Activated T-helper 2 cell treated with anti-CD3 and anti-CD28 coated beads, Interferon-gamma antibody, Interleukin-2, Interleukin-4, amounts not matched to agents 10 μg/mL and 5 μg/mL and 100 μg/mL, durations not matched to agents 14 hours and 24 hours and 36 hours (primary cell): ENCODE measurements around the gene SLC9C2. TPM values are rescaled to one million over a fixed set of nuclear protein-coding genes. Genes with fewer than 3 reads are reported as not detected.
"Not testable (repeated sequence)": the region's sequence is repeated elsewhere in the genome, so short reads cannot be mapped to it uniquely, and the experiment has no call there.

Experiments
- DNase-seq: peaks from one replicate; pipeline ENCODE4 v3.0.0; 2021; ENCODE audit warnings: low spot score
- H3K27ac Mint-ChIP-seq: one replicate; pipeline ENCODE4 v1.8.0; 2021; ENCODE audit warnings: mixed read lengths
- H3K27me3 Mint-ChIP-seq: one replicate; pipeline ENCODE4 v1.8.0; 2021; ENCODE audit warnings: low read depth, mixed read lengths
- H3K36me3 Mint-ChIP-seq: one replicate; pipeline ENCODE4 v1.8.0; 2021; ENCODE audit warnings: low read depth, mixed read lengths
- H3K4me1 Mint-ChIP-seq: one replicate; pipeline ENCODE4 v1.8.0; 2021; ENCODE audit warnings: low read depth, mixed read lengths
- H3K4me3 Mint-ChIP-seq: one replicate; pipeline ENCODE4 v1.8.0; 2021; ENCODE audit warnings: low read depth, mild to moderate bottlenecking, moderate library complexity, mixed read lengths
- H3K9me3 Mint-ChIP-seq: one replicate; pipeline ENCODE4 v1.8.0; 2021; ENCODE audit warnings: mixed read lengths
- intact Hi-C: fragments of 100-400 bp; cut with micrococcal nuclease; formaldehyde crosslinking; loops from one replicate; pipeline ENCODE4 v1.15.1; 2023
- total RNA-seq: library from RNA; stranded (reverse); gene quantifications from 2 replicates; pipeline ENCODE4 v1.2.3, GENCODE V29; 2022

Gene SLC9C2
- total RNA-seq, 1 donor from 2014 or later = not detected

DNA sequence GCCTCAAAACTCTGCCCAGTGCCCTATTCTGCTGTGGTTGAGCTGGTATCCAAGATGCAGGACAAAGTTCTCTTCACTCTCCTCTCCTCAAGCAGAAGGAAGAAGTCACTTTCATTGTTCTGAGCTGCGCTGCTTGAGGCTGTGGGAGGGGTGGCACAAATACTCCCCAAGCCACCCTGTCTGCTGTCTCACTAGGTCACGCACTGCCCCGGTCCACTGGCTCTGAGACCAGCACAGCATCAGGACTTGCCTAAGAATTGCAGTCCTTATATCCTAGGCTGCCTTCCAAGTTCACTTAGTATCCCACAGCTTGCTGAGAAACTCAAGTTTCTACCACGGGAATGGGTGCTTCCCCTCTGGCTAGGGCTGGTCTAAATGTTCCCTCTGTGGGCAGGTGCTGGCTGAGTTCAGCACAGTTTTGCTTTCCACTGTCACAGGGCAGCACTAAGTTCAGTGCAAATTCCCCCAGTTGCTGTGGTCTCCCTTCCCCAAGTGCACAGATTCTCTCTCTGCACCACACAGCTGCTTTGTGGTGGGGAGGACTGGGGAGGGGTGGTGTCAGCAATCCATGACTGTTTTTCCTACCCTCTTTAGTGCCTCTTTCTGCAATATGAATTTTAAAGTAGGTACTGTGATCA lies 32.4 kb downstream of the SLC9C2 start:
- no peak for DNase-seq
- intact Hi-C loops = no loop called here
- Mint-ChIP-seq H3K27ac (no peak overlapping the region), H3K9me3 (peaks cover 20% of the 10 kb centered on the region), H3K36me3 (no peaks in the 10 kb centered on the region), H3K4me1 (no peaks in the 10 kb centered on the region), H3K4me3 (no peak overlapping the region), H3K27me3 (peaks cover 13% of the 10 kb centered on the region)

DNA sequence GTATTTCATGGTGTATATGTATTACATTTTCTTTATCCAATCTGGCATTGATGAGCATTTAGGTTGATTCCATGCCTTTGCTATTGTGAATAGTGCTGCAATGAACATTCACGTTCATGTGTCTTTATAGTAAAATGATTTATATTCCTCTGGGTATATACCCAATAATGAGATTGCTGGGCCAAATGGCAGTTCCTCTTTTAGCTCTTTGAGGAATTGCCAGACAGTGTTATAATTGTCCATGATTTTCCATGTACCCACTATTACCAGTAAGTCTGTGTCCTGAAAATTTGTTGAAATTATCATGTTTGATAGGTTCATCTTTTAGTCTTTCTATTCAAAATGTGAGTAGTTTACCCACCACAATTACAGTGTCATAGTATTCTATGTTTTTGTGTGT lies 34.4 kb downstream of the SLC9C2 start:
- Mint-ChIP-seq H3K4me1 (no peaks in the 10 kb centered on the region), H3K9me3 (peaks cover 20% of the 10 kb centered on the region), H3K36me3 (no peaks in the 10 kb centered on the region), H3K4me3 (no peak overlapping the region), H3K27me3 (peaks cover 13% of the 10 kb centered on the region), H3K27ac (no peak overlapping the region)
- intact Hi-C loops = no loop called here
- no peak for DNase-seq

DNA sequence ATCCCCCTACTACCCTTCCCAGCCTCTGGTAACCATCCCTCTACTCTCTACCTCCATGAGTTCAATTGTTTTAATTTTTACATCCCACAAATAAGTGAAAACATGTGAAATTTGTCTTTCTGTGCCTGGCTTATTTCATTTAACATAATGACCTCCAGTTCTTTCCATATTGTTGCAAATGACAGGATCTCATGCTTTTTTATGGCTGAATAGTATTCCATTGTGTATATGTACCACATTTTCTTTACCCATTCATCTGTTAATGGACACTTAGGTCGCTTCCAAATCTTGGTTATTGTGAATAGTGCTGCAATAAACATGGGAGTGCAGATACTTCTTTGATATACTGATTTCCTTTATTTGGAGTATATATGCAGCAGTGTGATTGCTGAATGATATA lies 39.0 kb downstream of the SLC9C2 start:
- intact Hi-C loops, H3K27ac Mint-ChIP-seq, H3K4me1 Mint-ChIP-seq, H3K36me3 Mint-ChIP-seq, H3K4me3 Mint-ChIP-seq, DNase-seq: not testable (repeated sequence)
- peaks cover 20% of the 10 kb centered on the region for H3K9me3 Mint-ChIP-seq
- H3K27me3 Mint-ChIP-seq = peaks cover 13% of the 10 kb centered on the region

DNA sequence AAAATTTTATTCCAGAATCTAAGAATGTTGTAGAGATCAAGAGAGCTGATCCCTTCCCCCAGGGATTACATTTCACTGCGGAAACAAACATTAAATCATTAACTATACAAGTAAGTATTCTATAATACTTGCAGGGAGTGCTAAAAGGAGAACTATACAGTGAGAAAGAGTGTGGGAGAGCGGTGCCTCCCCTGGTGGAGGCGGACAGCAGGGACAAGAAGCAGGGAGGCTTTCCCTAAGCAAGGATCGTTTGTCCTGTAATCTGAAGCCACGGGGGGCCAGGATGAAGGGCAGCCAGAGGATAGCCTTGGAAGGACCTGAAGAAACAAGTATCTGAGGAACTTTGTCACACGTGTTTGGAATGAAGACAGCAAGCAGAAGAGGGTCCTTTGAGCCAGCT lies 40.1 kb downstream of the SLC9C2 start:
- H3K4me3 Mint-ChIP-seq = no peak overlapping the region
- H3K9me3 Mint-ChIP-seq = peaks cover 13% of the 10 kb centered on the region

DNA sequence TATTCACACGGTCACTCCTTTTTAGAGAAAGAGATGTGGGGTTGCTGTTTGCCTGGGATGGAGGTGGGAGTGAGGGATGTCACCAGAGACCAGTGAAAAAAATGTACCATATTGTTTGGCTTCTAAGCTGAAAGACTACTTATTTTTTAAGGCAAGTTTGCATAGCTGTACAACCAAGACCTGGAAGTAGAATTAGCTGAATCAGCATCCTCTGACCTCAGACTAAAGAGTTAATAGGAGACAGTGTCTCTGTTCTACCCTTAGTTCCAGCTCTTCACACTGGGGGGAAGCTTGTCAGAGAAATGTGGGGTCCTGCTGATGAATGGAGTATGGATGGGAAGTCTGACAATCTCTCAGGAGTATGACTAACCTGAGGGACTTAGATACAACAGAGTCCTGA lies 41.6 kb downstream of the SLC9C2 start:
- intact Hi-C loops = no loop called here
- H3K27ac Mint-ChIP-seq = no peak overlapping the region
- no peaks in the 10 kb centered on the region for H3K36me3 Mint-ChIP-seq
- H3K4me1 Mint-ChIP-seq = peaks cover 2% of the 10 kb centered on the region
- H3K27me3 Mint-ChIP-seq = peaks cover 5% of the 10 kb centered on the region
- H3K9me3 Mint-ChIP-seq = no peaks in the 10 kb centered on the region
- H3K4me3 Mint-ChIP-seq = no peak overlapping the region
- no peak for DNase-seq

More for the DNA sequence above, 40.1 kb downstream of the SLC9C2 start:
- no peak for DNase-seq
- H3K36me3 Mint-ChIP-seq = no peaks in the 10 kb centered on the region
- intact Hi-C loops = no loop called here
- peaks cover 2% of the 10 kb centered on the region for H3K4me1 Mint-ChIP-seq
- peaks cover 13% of the 10 kb centered on the region for H3K27me3 Mint-ChIP-seq
- H3K27ac Mint-ChIP-seq = no peak overlapping the region

DNA sequence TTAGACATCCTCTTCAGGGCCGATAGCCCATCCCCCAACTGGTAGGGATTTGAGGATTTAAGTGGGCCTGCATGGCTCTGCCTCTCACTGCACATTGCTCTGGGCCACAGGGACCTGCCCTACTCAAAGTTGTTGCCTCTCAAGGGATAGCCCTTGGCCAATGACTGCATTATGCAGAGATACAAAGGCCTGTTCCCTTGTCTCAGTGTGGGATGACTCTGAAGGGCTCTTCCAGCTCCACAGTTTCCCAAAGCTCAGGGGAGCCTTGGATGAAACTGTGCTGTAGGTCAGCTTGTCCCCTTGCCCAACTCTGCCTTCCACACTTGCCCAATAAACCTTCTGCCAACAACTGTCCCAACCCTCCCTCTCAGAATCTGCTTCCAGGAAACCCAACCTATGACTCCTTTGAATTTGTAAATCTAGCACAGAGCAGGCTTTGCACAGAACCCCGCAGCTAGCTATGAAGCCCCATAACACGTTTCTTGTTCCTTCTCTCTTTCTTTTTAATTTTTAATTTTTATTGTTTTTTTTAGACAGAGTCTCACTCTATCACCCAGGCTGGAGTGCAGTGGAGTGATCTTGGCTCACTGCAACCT lies 42.5 kb downstream of the SLC9C2 start:
- Mint-ChIP-seq H3K36me3 (no peaks in the 10 kb centered on the region), H3K4me1 (peaks cover 2% of the 10 kb centered on the region), H3K4me3 (no peak overlapping the region), H3K9me3 (no peaks in the 10 kb centered on the region), H3K27ac (no peak overlapping the region), H3K27me3 (no peaks in the 10 kb centered on the region)
- intact Hi-C loops = no loop called here
- DNase-seq = no peak

DNA sequence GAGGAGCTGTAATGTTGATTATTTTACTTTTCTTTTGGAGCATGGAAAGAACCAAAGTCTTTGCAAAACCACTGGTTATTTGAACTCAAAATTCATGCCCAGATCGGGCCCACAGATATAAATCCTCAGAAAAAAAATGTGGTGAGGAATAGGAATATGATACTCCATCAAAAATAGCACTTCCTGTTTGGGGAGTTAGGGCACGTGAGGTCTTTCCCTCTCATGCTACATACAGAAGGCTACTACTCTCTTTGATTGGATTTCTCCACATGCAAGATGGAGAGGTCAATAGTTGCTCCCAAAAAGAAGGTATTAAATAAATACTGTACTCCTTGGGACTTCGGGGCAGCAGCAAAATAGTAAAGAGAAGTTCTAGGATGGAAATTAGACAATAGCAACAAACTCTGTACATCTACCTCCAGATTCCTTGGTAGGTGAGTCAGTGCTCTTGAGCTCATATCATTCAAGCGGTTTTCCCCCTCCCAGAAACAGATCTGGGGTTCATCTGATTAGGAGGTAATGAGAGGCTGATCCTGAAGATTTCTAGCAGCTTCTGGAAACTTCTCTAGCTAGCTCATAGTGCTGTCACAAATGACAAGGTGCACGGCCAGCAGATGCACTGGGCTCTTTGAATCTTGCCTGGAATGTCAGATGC lies 47.1 kb downstream of the SLC9C2 start:
- no peaks in the 10 kb centered on the region for H3K36me3 Mint-ChIP-seq
- intact Hi-C loops = no loop called here
- peaks cover 2% of the 10 kb centered on the region for H3K9me3 Mint-ChIP-seq
- DNase-seq = no peak
- no peaks in the 10 kb centered on the region for H3K27me3 Mint-ChIP-seq
- H3K4me1 Mint-ChIP-seq = peaks cover 17% of the 10 kb centered on the region
- no peak overlapping the region for H3K27ac Mint-ChIP-seq
- no peak overlapping the region for H3K4me3 Mint-ChIP-seq

DNA sequence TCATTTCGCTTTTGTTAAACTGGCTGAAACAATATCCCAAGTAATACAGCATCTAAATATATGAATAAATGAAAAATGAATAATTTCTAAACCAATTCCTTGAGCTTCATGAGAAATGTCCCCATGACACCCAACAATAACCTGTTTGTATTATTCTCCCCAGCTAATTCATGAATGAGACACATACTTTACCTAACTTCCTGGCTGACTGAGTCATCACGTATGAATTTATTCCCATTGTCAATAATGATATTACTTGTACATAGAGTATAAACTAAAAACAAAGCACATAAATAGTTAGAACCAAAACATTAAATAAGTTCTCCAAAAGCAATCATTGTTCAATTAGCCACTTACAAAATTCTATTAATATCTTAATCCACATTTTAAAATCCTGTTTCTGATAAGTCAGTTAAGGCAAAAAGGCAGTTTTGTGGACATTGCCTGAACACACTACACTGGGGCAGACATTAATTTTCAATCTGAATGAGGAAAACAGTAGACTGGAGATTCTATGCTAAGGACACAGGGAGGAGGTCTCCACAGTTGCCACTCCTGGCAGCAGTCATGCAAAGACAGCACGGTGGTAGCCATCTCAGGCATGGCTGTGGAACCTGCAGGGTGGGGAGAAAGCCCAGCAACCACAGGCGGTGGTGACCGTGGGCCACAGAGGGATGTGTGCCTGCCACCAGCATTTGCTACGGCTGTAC lies 48.2 kb downstream of the SLC9C2 start:
- Mint-ChIP-seq H3K27me3 (no peaks in the 10 kb centered on the region), H3K27ac (no peak overlapping the region), H3K9me3 (peaks cover 2% of the 10 kb centered on the region), H3K4me1 (peaks cover 20% of the 10 kb centered on the region), H3K4me3 (no peak overlapping the region), H3K36me3 (no peaks in the 10 kb centered on the region)
- no peak for DNase-seq
- intact Hi-C loops = no loop called here

DNA sequence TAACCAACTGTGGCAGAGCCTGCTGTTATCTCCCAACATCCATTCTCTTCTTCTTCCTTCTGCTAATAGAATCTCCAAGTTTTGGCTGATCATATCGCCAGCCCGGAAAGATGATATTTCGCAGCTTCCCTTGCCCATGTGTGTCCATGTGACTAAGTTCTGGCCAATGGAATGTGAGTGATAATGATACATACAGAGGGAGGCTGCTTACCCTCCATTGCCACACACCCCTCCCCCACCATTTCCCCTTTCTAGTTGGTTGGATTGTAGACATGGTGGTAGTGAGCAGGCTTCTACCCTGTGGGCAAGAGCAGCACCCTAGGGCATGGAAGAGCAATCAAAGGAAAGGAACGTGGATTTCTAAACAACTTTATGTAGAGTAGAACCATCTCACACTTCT lies 48.8 kb downstream of the SLC9C2 start:
- DNase-seq = no peak
- H3K4me3 Mint-ChIP-seq = no peak overlapping the region
- H3K9me3 Mint-ChIP-seq = peaks cover 2% of the 10 kb centered on the region
- H3K4me1 Mint-ChIP-seq = peaks cover 20% of the 10 kb centered on the region
- no peaks in the 10 kb centered on the region for H3K36me3 Mint-ChIP-seq
- no peak overlapping the region for H3K27ac Mint-ChIP-seq
- intact Hi-C loops = no loop called here
- H3K27me3 Mint-ChIP-seq = no peaks in the 10 kb centered on the region

DNA sequence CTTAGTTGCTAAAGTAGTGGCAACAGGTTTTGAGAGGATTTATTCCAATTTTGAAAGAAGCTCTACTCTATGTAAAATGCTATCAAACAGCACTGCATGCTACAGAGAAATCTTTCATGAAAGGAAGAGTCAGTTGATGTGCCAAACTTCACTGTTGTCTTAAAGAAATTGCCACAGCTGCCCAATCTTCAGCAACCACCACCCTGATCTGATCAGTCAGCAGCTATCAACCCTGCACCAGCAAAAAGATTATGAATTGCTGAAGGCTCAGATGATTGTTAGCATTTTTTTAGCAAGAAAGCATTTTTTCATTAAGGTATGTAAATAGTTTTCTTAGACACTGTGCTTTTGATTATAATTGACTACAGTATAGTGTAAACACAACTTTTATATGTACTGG lies 49.6 kb downstream of the SLC9C2 start:
- no peak overlapping the region for H3K4me3 Mint-ChIP-seq
- H3K9me3 Mint-ChIP-seq = peaks cover 2% of the 10 kb centered on the region
- H3K27me3 Mint-ChIP-seq = no peaks in the 10 kb centered on the region
- no peak overlapping the region for H3K27ac Mint-ChIP-seq
- intact Hi-C loops = no loop called here
- DNase-seq = no peak
- H3K36me3 Mint-ChIP-seq = no peaks in the 10 kb centered on the region
- H3K4me1 Mint-ChIP-seq = peaks cover 20% of the 10 kb centered on the region

DNA sequence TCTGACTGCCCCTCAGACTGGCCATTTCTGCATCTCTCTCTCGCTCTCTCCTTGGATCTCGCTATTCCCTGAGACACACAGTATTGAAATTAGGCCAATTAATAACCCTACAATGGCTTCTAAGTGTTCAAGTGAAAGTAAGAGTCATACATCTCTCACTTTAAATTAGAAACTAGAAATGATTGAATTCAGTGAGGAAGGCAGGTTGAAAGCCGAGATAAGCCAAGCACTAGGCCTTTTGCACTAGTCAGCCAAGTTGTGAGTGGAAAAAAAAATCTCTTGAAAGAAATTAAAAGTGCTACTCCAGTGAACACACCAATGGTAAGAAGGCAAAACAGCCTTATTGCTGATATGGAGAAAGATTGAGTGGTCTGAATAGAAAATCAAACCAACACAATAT lies 51.2 kb downstream of the SLC9C2 start:
- Mint-ChIP-seq H3K27ac (no peak overlapping the region), H3K36me3 (no peaks in the 10 kb centered on the region), H3K9me3 (peaks cover 2% of the 10 kb centered on the region), H3K27me3 (no peaks in the 10 kb centered on the region), H3K4me3 (no peak overlapping the region), H3K4me1 (peaks cover 19% of the 10 kb centered on the region)
- no peak for DNase-seq
- intact Hi-C loops = no loop called here

DNA sequence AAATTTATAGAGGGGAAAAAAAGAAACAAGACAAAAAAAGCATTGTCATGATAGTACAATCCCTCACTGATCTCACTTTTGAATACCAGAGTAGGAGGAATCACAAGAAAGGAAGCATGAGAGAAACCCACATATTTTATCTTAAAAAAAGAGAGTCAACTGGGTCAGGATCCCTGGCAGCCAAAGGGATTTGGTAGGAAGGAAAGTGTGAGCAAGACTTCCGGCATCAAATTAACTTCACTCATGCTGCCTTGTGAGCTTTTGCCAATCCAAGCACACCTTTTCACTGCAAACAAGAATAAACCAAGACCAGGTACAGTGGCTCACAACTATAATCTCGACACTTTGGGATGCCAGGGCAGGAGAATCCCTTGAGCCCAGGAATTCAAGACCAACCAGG lies 53.1 kb downstream of the SLC9C2 start:
- intact Hi-C loops = no loop called here
- peaks cover 2% of the 10 kb centered on the region for H3K9me3 Mint-ChIP-seq
- H3K36me3 Mint-ChIP-seq = no peaks in the 10 kb centered on the region
- H3K4me3 Mint-ChIP-seq = no peak overlapping the region
- no peaks in the 10 kb centered on the region for H3K27me3 Mint-ChIP-seq
- no peak for DNase-seq
- H3K4me1 Mint-ChIP-seq = peaks cover 19% of the 10 kb centered on the region
- H3K27ac Mint-ChIP-seq = no peak overlapping the region

DNA sequence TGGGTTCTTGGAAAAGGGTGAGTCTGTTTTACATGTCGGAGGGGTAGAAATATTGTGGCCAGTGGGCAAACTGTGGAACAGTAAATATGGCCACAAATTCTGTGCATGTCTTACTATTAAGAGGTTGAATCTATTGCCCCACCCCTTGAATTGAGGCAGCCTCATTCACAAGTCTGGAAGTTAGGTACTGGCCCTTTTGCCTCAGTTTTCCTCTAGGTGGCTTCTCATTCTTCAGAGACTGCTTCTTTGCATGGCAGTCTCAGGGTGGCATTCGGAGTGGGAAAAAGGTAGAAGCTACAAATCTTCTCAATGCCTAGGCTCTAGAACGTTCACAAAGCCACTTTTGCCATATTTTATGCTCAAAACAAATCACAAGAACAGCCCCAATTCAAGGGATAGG lies 57.2 kb downstream of the SLC9C2 start:
- no peak overlapping the region for H3K4me3 Mint-ChIP-seq
- no peak for DNase-seq

More for the DNA sequence above, 57.2 kb downstream of the SLC9C2 start:
- peaks cover 7% of the 10 kb centered on the region for H3K27me3 Mint-ChIP-seq
- H3K4me1 Mint-ChIP-seq = peaks cover 2% of the 10 kb centered on the region
- H3K9me3 Mint-ChIP-seq = no peaks in the 10 kb centered on the region
- H3K27ac Mint-ChIP-seq = no peak overlapping the region
- intact Hi-C loops = no loop called here
- no peaks in the 10 kb centered on the region for H3K36me3 Mint-ChIP-seq
